ENCODE results near the gene PITRM1.
"Not testable (repeated sequence)": the region's sequence is repeated elsewhere in the genome, so short reads cannot be mapped to it uniquely, and the experiment has no call there.

PITRM1 gene

DNA sequence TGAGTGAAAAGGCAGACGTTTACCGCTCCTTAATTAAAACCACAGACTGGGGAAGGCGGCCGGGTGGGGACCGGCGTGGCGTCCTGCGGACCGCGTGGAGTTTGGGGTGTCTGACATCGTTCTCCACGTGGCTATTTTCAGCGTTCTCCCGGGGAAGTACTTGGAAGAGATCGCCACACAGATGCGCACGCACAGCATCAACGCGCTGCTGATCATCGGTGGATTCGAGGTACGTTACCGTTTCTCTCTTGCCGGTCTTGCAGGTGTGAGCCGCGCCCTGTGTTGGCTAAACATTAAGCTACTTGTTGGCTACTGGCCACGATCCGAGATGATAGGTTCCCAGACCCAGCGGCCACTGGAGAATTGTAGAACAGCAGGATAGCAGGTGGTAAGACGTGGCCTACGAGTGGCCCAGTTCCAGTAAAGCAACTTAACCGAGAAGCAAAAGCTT is 53.9 kb downstream of the PITRM1 start:
- DNase-seq, result no peak

DNA sequence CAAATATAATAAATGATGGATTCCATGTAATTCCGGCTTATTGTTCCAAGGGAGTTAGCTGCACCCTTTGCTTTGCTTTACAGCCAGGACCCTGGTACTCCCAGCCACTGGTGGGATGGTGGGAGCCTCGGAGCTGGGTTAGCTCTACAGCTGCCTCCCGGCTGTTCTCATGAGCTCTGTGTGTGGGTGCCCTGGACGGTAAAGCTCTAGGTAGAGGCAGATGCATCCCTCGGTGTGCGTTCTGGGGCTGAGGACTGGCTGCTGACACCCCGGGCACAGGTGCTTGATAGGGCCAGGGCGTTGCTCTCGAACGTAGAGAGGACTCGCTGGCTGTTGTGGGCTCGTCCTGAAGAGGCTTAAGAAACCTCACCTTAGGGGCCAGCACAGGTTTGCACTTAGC is 55.1 kb downstream of the PITRM1 start:
- DNase-seq, result no peak

DNA sequence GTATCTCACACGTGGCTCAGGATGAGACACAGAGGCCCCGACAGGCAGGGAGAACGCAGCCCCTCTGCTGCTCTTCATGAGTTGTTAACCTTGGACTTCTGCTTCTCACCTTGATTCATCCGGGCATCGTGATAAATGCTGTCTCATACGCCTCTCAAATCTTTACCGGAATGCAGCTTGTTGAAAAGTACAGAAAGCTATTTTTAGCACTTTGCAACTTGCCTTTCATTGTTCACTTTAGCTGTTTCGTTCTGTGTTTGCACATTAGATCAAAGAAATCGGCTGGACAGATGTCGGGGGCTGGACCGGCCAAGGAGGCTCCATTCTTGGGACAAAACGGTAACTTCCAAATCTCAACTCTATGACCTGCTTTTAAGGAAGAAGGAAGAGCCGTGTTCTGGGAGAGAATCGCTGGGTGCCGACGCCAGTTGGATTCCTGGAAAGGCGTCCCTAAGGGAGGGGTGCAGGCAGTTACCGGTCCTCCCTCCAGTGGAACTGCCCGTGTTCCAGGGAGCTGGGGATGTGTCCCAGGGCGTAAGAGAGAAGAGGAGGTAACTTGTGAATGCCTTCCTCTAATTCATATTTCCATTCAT is 56.0 kb downstream of the PITRM1 start:
- DNase-seq, result no peak

DNA sequence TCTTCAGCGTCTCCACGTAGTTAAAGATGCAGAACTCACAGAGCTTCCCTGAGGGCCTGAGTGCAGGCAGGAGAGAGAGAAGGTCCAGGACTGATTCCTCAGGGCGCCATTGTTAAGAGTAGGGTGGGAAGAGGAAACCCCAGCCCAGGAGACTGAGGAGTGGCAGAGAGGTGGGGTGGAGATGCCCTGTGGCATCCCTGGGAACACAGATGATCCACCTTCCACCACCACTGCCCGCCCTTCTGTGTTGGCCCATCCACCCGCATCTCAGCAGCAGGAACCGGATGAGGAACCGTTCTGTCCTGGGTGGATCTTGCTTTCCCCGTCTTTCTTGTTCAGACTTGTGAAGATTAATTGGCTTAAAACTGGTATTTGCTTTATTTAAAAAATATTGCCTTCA is 56.9 kb downstream of the PITRM1 start:
- no peak for DNase-seq

DNA sequence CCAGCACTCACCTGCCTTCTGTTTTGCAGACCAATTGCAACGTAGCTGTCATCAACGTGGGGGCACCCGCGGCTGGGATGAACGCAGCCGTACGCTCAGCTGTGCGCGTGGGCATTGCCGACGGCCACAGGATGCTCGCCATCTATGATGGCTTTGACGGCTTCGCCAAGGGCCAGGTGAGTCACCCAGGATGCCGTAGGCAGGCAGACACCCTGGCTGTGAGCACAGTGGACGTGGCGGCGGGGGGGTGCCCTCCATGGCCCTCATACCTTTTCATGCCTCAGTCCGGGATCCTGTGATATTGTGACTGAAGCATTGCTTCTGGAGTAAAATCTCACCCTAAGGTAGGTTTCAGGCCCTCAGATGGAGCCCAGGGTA is 59.2 kb downstream of the PITRM1 start:
- DNase-seq, result no peak

DNA sequence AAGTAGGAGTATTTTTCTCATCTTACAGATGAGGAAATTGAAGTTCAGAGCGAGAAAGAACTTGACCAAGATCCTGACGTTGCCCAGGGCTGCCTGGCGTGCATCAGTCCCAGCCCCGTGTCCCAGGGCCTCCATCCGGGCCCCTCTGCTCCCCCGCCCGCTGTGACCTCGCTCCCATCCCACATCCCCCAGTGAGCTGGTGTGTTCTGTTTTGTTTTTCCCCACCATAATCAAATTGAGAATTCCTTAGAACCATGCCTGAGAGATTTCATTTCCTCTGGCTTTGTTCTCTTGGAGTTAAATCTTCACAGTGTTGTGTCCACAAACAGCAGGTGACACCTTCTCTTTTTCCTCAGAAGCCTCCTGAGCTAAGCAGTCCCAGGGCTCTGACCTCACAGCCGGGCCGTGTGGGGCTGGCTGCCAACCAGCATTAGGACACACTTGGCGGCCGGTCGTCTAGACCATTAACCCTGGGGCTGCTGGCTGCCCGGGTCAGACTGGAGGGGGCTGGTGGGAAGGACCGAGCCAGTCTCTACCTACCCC is 60.9 kb downstream of the PITRM1 start:
- no peak for DNase-seq

DNA sequence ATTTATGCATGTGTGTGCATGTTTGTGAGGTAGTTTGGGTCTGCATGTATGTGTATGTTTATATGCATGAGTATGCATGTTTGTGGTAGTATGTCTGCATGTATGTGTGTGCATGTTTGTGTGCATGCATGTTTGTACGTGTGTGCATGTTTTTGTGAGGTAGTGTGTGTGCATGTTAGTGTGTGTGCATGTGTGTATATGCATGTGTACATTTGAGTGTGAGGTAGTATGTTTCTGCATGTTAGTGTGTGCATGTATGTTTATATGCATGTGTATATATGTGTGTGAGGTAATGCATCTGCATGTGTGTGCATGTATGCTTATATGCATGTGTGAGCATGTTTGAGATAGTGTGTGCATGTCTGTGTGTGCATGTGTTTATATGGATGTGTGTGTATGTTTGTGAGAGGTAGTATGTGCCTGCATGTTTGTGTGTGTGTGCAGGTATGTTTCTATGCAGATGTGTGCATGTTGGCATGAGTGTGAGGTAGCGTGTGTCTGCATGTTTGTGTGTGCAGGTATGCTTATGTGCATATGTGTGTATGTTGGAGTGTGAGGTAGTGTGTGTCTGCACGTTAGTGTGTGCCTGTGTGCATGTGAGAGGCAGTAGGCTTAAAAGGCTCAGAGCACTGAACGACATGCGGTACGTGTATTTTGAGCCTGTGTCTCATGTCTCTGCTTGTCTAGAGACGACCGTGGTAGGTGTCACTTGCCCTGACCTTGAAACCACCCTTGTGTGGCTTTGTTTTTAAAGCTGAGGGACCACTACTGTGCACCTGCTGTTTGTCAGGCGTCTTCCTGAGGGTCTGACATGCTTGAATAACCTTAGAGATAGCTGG is 61.6 kb downstream of the PITRM1 start:
- DNase-seq, result no peak

DNA sequence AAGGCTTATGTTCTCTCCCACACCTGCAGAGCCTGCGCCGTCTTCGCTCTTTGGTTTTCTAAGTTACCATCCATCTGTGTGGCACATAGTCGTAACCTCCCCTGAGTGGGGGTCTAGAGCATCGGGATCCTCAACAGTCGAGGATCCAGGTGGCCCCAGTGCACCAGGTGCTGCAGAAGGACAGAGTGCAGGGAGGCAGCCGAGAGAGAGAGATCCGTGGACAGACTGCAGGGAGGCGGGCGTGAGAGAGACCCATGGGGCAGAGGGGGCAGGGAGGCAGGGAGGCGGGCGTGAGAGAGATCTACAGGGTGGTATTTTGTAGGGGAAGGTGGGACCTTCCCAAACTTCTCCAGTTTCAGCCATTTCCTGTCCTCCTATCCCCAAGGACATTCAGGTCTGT is 62.9 kb downstream of the PITRM1 start:
- no peak for DNase-seq

DNA sequence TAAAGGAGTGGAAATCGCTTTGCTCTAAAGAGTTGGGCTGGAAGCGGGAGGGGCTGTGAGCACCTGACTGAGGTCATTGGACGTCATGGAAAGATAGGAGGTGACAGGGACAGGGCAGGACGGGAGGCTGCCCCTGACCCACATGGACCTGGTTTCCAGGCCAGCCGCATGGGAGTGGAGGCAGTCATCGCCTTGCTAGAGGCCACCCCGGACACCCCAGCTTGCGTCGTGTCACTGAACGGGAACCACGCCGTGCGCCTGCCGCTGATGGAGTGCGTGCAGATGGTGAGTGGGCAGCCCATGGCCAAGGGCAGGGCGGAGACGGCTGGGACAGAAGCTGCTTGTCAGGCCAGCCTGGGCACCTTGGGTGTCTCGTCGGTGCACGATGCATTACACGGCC is 63.4 kb downstream of the PITRM1 start:
- no peak for DNase-seq

DNA sequence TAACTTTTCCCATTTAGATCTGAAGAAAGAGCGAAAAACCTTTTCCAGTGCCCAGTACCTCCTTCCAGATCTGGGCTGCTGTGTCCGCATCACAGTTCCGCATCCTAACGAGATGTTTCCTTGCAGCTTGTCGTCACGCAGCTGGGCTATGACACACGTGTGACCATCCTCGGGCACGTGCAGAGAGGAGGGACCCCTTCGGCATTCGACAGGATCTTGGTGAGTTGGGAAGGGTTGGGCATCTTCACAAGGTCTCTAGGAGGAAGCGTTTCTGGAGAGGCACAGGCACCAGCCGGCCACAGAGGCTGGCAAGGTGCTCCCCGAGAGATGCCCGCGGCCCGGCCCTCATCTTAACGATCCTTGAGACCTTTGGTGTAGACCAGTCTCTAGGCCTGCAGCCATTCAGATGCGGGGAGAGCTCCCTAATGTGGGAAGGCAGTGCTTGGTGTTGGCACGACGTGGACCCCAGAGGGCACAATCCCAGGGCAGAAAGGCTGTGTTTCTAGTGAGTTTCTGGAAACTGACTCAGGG is 63.9 kb downstream of the PITRM1 start:
- no peak for DNase-seq

DNA sequence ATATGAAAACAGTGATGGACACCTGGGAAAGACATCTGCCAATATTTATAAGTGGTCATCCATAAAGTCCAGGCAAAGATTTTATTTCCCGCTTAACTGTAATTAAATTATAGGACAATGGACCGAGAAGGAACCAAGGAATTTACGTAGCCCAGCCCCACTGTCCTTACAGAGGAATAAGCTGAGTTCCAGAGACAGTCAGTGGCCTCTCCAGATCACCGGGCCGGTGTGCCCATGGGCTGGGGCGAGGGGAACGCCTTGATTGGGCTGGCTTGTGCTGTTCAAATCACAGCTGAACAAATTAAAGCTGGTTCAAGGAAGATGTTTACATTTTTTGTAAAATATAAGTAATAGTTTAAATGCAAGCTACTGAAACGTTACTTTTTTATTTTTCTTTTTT is 64.5 kb downstream of the PITRM1 start:
- DNase-seq, result no peak

DNA sequence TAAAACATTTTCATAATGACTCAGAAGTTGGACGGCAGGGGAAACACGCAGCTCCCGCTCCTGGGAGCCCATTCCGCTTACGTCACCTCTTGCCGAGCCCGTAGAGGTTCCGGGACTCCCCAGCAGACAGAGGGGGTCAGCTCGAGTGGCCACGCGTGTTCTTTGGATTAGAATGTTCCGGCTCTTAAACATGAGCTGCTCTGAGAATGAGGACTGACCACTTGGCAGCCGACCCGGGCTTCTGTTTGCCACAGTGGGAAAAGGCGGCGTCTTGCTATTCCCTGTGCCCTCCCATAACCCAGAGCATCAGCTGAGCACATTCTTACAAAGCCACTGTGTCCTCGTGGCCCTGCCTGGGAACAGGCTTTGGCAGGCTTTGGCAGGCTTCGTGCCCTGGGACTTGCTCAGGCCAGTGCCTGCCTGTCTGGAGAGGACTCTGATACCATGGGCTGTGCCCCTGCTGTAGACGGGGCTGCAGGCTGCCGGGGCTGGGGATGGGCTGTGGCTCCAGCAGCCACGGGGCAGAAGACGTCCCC is 65.1 kb downstream of the PITRM1 start:
- DNase-seq, result no peak

DNA sequence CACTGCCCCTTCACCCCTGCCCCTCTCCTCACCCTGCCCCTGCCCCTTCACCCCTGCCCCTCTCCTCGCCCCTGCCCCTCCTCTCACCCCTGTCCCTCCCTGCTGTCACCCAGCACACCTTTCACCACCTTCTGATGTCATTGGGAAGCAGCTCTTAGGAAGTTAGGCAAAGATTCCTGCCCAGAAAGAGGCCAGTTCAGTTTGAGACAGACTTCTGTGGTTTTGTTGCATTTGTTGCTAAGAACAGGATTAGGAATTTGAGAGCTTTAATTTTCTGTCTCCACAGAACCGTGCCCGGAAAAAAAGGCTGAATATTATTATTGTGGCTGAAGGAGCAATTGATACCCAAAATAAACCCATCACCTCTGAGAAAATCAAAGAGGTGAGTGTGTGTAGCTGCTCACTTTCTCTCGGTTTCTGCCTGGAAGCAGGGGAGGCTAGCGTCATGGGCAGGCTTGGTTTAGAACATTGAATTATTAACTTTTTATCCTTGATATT is 65.6 kb downstream of the PITRM1 start:
- DNase-seq, result no peak

DNA sequence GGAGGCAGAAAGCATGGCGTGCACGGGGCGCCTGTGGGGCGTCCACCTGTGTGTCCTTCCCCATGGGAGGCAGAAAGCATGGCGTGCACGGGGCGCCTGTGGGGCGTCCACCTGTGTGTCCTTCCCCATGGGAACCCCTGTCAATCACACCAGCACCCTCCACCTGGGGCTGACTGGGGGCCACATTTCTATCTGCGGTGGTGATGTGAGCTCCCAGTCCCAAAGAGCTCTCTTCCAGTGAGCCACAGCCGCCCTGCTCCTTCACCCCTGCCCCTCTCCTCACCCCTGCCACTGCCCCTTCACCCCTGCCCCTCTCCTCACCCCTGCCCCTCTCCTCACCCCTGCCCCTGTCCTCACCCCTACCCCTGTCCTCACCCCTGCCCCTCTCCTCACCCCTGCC is 66.3 kb downstream of the PITRM1 start:
- DNase-seq, result not testable (repeated sequence)

DNA sequence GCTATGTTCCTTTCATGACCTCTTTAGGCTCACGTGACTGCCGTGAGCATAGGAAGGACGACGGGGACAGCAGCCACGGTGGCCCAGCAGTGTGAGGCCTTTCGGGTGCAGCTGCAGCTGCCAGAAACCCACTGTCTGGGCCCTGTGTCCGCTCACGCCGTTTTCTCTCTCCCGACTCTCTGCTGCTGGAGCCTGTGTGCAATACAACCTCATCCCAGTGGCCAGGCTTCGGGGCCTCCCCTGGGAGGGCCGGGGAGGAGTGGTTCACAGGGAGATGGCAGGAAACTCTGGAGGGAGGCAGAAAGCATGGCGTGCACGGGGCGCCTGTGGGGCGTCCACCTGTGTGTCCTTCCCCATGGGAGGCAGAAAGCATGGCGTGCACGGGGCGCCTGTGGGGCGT is 66.7 kb downstream of the PITRM1 start:
- DNase-seq, result no peak

DNA sequence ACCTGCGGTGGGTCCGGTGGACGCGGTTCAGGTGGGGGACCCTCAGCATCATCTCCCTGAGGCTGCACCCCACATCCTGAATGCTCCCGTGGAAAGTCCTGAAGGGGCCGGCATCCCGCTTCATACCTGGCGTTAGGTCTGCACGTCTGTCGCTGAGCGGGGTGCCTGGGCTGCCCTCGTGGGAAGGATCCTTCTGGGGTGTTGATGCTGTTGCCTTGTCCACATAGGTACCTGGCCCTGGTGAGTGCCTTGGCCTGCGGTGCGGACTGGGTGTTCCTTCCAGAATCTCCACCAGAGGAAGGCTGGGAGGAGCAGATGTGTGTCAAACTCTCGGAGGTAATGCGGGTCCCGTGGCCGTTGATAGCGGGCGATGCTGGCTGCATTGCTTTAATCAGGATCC is 67.4 kb downstream of the PITRM1 start:
- DNase-seq, result no peak

DNA sequence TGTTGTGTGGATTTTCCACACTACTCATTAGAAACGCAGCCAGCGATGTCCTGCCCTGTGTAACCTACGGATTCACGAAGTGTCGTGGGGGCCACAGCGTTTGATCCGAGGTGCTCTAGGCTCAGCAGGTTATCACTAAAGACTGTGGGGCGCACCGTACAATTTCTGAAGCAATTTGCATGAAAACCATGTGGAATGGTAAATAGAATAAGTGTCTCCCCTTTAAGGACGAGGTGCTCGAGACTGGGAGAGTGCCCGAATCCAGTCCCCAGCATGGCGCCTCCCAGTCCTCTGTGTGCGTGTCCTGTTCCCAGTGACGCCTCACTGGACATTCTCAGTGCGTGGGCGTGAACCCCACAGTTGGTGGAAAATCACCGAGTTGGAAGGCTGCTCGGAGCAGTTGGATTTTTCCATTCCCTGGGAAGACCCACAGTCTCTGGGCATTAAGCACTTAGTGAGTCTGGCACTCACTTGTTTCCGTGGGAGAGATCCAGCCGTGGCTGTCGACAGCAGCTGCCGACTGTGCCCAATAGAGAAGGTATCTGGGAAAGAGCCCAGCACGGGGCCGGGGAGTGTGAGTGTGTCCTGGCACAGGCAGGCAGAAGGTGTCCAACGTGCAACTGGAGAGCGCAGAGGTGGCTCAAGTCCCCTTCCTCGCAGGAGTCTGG is 68.2 kb downstream of the PITRM1 start:
- DNase-seq, result no peak

DNA sequence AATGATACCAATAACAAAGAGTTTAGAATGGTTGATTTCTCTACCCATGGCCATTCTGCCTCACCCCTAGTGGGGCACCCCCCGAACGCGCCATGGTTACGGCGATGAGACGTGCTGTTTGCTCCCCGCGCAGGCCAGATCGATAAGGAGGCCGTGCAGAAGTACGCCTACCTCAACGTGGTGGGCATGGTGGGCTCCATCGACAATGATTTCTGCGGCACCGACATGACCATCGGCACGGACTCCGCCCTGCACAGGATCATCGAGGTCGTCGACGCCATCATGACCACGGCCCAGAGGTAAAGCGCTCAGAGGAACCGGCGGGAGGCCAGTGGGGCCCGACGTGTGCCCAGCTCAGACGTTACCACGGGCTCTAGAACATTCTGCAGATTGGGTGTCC is 68.9 kb downstream of the PITRM1 start:
- no peak for DNase-seq

DNA sequence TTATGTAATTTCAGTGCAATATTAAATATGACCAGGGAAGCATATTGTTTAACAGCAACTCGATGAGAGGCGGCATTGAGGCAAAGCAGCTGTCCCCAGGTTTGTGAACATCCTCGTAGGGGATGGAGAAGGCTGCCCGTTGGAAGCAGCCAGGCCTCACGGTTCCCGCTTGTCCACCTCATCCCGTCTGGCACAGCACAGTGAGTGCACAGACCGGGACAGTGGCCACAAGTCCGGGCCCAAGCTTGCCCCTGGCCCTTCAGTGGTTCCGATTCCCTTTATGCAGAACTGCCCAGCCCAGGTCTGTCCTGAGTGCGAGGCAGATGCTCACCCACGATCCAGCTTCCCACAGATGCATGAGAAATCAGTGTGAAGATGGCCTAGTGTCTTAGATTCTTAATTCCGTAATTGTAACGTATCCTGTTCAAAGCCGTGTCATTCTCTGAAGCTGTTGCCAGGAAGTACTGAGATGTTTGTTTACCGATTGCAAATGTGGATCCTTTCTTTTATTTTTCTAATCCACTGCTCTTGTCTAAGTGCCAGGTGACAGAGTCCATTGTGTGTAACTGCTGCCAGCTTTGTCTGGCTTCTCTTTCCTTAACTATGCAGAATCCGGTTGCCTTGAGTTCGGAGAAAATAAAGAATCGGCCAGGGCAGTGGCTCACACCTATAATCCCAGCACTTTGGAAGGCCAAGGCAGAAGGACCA is 69.7 kb downstream of the PITRM1 start:
- no peak for DNase-seq

DNA sequence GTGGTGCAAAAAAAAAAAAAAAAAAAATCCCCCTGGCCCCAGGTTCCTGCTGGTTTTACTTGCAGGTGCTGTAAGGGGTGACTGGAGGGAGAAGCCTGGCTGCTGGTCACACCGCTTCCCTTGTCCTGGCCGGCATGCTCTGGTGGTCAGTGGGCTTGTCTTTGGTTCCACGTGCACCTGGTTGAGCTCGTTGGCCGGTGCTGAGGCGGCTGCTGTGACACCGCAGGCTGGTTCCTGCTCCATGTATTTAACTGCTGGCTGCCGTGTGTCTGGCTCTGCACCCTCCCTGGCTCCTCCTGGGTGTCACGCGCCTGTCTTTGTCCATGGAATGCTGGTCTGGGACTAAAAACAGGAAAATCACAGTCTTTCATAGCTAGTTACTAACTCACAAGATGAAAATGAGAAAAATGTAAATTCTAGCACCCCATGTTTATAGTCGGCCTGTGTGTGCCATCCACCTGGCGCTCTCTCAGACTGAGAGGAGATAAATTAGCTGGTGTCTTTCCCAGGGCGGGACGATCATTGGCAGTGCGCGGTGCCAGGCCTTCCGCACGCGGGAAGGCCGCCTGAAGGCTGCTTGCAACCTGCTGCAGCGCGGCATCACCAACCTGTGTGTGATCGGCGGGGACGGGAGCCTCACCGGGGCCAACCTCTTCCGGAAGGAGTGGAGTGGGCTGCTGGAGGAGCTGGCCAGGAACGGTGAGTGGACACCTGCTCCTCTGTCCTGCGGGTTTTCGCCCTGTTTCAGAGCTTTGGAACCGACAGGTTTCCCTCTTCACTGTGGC is 71.5 kb downstream of the PITRM1 start:
- DNase-seq, result no peak

DNA sequence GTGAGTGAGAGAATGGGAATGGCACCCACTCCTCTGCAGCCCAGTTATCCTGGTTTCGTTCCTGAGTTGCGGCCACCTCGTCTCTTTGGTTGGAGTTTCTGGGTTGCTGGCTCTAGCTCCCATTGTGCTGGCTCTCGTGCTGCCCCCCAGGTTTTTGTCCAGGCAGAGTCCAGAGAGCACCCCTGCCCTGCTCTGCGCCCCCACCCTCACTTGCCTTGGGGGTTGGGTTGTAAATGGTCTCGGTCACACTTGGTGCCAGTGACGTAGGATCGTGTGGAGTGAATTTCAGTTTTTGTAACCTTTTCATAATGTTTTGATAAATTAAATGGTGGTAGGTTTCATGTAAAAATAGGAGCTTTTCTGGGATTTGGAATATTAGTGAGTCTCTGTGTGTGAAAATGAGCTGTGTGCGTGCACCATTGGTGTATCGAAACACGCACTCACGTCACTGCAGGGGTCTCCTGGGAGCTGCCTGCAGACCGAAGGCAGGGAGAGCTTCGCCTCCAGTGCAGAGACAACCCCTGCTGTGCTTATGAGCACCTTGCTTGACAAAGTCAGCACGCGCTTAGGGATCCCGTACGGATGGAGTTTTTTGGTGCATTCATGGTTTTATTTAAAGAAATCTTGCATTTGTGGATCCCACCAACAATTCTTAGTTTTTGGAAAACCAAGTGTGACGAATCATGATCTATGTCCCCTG is 72.3 kb downstream of the PITRM1 start:
- no peak for DNase-seq
